Activated CD4-positive, alpha-beta T cell treated with anti-CD3 and anti-CD28 coated beads, Interleukin-2, amount 50 U/mL, for 24 hours (primary cell): ENCODE data around the gene ERO1B.
A peak's percentile ranks its signal among the peaks of the same experiment; 100 is the strongest.
"Not testable (repeated sequence)": the region's sequence is repeated elsewhere in the genome, so short reads cannot be mapped to it uniquely, and the experiment has no call there.

Source experiments
- DNase-seq, 2 donors: peaks; one replicate each; pipeline ENCODE4 v3.0.0-alpha.2; 2020; ENCODE audit warnings: low read depth in 1 of 2, low spot score in 1 of 2

Gene ERO1B, protein sequence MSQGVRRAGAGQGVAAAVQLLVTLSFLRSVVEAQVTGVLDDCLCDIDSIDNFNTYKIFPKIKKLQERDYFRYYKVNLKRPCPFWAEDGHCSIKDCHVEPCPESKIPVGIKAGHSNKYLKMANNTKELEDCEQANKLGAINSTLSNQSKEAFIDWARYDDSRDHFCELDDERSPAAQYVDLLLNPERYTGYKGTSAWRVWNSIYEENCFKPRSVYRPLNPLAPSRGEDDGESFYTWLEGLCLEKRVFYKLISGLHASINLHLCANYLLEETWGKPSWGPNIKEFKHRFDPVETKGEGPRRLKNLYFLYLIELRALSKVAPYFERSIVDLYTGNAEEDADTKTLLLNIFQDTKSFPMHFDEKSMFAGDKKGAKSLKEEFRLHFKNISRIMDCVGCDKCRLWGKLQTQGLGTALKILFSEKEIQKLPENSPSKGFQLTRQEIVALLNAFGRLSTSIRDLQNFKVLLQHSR

DNA sequence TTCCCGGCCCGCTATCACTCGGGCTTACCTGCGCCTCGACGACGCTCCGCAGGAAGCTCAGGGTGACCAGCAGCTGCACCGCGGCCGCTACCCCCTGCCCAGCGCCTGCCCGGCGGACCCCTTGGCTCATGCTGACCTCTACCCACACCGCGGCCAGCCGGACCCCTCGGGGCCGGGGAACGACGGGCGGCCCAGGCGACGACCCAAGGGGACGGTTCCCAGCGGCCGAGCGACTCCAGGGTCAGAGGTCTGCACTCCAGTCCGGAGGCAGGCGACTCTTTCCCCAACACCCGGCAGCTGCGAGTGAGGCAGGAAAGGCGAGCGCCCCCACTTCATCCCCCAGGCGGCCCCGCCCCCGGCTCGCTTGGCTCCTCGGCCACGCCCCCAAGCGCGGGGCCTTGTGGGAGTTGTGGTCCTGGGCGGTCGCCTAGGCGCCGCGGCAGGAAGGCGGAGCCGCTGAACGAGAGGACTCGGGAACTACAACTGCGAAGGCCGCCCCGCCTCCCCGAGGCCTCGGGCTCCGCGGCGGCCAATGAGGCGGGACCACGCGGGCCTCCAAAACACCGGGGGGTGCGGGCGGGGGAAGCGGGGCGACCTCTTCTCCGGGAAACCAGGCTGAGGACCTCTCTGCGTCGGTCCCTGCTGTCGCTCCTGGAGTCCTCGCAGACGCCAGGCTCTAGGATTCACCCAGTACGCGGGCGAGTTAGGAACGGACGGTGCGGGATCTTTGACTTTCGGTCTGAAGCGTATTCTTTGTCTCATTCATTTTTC is at the start of gene ERO1B:
TSS of gene ERO1B (minus strand) at position 305 of the 771 bp plus-strand sequence. CDS start at position 130, 175 bp downstream.
- peak; percentile 92 to 93 for DNase-seq

DNA sequence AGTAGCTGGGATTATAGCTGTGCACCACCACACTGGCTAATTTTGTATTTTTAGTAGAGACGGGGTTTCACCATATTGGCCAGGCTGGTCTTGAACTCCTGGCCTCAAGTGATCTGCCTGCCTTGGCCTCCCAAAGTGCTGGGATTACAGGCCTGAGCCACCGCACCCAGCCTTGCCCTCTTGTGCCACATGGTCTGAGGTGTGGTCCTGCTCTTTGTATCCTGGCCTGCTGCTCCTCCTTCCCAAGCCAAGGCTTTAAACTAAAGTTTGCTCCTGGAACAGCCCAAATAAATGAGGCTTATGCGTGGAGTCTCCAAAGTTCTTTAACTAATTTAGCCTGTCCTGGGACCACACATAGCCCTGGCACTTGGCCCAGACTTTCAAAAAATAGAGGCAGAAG is 49.7 kb upstream of the ERO1B start:
- not testable (repeated sequence) for DNase-seq

DNA sequence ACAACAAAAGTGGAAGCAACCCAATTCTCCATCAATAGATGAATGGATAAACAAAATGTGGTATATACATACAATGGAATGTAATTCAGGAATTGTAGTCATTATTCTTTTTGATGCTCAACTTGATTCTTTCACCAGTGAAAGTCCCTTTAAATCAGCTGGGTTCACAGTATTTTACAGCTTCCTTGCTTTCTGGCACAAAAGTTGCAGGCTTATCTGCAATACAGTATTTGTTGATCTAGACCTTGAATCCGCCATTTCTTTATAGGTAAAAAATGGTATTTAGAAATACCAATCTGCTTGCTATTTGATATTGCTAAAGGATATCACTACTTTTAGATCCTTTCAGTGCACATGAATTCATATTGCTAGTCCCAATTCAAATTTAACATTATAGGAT is 44.7 kb upstream of the ERO1B start:
- no peak for DNase-seq

DNA sequence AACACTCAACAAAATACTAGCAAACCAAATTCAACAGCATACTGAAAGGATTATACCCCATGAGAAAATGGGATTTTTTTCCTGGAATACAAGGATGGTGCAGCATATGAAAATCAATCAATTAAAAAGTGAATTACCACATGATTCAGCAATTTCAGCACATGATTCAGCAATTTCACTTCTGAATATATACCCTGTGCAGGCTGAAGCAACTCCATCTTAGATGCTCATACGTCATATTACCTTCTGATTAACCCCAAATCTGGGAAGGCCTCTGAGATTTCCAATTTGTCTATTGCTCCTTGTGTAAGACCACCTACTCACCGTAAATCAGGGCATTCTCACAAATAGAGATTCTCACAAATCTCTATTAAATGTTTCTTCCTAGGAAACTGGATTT is 43.8 kb upstream of the ERO1B start:
- no peak for DNase-seq

DNA sequence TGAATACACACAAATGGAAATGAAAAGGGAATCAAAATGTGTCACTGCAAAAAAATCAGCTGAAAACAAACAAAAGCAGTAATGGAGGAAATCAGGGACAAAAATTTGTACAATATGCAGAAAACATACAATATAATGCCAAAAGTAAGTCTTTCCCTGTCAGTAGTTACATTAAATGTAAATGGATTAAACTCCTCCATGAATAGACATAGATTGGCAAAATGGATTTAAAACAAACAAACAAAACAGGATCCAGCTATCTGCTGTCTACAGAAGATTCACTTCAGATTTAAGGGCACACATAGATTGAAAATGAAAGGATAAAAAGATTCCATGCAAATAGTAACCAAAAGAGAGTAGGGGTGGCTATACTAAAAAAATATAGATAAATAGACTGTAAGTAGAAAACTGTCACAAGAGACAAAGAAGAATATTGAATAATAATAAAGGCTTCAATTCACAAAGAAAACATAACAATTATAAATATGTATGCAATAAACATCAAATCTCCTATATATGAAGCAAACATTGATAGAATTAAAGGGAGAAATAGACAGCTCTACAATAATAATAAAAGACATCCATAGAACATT is 42.2 kb upstream of the ERO1B start:
- no peak for DNase-seq

DNA sequence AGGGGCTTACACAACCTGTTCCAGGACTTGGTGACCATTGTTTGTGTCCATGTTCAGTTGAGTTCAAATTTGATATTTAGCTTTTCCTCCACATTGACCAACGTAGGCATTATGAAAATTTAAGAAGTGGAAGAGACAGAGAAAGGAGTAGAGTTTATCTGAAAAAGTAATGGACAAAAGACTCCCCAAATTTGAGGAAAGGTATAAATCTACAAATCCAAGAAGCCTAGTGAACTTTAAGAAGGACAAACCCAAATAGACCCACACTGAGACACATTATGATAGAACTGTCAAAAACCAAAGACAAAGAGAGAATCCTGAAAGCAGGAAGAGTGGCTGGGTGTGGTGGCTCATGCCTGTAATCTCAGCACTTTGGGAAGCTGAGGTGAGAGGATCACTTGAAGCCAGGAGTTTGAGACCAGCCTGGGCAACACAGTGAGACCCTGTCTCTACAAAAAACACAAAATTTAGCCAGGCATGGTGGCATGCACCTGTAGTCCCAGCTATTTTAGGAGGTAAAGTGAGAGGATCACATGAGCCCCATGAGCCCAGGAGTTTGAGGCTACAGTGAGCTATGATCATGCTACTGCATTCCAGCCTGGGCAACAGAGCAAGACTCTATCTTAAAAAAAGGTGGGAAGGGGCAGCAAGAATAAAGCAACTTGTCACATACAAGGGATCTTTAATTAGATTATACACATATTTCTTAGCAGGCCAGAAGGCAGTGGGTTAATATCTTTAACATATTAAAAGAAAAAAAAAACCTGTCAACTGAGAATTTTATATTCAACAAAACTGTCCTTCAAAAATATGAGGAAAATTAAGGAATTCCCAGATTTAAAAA is 41.0 kb upstream of the ERO1B start:
- DNase-seq: no peak

DNA sequence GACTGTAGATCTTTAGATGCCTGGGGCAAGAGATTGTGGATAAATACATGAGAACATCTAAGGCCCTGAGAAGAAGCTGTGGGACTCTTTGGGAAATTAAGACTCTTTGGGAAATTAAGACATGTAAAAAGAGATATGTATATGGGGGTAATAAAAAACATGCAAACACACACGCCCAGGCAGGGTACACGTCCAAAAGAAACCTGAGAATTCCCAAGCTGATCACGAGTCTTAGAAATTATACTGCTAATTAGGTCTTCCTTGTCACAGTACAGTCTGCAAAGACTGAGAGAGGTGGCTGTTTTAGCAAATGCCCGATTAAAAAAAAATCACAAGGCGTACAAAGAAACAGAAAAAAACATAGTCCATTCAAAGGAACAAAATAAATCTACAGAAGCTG is 39.3 kb upstream of the ERO1B start:
- DNase-seq: no peak

DNA sequence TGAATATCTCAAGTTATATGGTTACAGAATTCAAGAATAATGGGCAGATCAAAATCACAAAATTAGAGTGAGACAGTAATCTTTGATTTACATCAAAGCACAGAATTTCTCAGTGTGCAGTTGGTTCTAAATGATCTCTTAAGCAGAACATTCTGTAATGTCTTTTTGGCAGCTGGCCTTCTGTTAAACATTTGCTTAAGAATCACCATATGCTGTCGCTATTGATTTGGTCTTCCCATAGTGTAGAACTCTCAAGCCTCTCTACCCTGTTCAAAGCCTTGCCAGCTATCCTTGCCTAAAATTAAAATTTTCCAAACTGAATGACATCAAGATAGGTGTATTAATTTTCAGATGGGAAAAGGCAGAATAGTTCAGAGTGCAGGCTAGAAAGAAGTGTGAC is 38.9 kb upstream of the ERO1B start:
- DNase-seq: no peak

DNA sequence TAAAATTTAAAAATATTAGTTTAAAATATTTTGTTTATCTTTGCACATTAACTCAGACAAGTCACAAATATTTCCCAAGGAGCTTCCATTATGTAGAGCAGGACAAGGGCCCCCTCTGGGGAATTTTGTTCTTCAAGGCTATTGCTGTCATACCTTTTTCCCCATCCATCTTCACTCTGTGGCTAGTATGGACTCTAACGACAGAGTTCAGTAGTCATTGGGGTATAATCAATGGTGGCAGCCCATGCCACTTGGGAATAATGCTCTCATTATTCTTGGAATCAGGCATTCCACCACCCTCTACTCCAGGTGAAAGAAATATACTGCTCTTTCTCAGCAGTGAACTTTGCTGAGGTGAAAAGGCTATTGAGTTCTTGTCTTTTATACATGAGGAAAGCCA is 38.5 kb upstream of the ERO1B start:
- DNase-seq: no peak

DNA sequence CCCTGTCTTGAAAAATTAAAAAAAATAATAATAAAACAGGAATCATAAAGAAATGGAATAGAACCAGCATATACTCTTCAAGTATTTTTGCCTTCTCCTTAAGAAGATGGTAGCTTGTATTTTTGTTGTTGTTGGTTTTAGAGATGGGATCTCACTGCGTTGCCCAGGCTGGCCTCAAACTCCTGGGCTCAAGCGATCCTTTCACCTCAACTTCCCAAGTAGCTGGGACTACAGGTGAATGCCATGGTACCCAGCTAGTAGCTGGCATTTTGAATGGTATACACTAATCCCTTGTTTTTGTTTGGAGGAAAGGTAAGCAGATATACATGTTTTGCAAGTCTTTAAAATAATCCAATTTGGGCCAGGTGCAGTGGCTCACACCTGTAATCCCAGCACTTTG is 34.7 kb upstream of the ERO1B start:
- no peak for DNase-seq

DNA sequence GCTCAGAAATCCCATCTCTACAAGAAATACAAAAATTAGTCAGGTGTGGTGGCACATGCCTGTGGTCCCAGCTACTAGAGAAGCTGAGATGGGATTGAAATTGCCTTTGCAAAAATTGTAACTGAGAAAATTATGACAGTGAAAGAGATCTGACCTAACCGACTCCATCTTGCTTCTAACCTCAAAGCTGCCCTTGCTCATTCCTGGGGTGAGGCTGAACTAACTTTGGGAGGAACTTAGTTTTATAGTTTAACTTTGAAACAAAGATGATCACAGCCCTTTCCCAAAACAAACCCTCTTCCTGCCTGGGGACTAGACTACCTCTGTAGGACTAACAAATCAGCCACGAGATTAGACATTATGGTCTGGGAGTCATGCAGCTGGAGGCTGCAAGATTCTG is 33.8 kb upstream of the ERO1B start:
- DNase-seq: no peak

DNA sequence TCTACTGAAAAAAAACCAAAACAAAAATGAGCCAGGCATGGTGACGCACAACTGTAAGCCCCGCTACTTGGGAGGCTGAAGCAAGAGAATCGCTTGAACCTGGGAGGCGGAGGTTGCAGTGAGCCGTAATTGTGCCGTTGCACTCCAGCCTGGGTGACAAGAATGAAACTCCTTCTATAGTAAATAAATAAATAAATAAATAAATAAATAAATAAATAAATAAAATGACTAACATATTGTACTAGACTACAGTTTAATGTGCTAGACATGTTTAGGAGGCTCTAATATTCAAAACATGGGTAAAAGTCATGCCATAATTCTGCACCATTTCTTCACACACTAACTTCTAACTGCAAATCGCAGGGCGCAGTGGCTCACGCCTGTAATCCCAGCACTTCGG is 33.3 kb upstream of the ERO1B start:
- no peak for DNase-seq

DNA sequence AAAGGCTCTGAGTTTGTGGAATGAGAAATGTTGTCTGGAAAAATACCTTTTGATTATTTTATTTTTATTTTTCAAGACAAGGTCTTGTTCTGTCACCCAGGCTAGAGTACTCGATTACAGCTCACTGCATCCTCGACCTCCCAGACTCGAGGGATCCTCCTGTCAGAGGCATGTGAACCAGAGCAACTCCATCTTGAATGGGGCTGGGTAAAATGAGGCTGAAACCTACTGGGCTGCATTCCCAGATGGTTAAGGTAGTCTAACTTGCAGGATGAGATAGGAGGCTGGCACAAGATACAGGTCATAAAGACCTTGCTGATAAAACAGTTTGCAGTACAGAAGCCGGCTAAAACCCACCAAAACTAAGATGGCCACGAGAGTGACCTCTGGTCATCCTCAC is 32.3 kb upstream of the ERO1B start:
- DNase-seq: not testable (repeated sequence)

DNA sequence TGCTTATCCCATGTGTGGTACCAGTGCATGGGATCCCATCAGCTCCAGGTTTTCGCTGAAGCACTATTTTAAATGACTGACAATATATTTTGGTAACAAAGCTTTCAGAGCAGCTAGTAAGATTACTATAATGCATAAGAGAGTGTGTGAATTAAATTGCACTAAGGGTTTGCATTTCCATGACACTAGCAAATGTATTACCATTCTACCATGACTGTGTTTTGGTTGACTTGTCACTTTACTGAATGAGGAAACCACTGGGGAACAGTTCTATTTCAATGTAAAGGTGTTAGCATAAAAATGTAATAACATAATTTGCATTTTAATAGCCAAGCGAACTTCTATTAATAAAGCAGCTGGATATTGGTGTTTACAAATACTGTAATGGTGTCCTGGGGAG is 31.7 kb upstream of the ERO1B start:
- no peak for DNase-seq

DNA sequence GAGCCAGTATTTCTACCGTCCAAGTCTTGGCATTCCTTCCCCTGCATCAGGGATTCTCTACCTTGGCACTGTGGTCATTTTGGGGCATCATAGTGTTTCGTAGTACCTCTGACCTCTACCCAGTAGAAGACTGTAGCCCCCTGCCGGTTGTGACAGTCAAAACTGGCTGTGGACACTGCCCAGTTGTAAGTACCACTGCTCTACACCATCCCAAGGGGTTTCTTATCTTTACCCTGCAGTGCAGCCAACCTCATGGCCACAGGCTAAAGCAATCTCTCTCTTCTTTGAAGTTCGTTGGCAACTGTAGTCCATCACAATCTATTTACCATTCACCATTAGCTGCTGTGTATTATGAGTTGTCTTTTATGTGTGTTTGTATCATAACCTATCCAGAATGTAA is 29.3 kb upstream of the ERO1B start:
- no peak for DNase-seq

DNA sequence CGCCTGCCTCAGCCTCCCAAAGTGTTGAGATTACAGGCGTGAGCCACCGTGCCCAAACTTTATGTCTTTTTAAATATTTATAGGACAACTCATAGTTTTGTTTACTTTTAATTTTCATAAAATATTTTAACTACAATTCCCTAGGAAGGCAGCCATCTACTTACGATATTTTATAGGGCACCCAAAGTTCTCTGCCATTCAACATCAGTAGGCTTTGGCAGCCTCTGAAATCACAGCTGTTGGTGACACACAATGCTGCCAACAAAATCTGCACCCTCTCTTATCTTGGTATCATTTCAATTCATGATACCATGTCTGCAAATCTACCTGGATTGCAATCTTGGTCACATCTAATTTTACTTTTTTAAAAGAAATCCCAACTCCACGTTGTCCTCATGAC is 27.1 kb upstream of the ERO1B start:
- no peak for DNase-seq

DNA sequence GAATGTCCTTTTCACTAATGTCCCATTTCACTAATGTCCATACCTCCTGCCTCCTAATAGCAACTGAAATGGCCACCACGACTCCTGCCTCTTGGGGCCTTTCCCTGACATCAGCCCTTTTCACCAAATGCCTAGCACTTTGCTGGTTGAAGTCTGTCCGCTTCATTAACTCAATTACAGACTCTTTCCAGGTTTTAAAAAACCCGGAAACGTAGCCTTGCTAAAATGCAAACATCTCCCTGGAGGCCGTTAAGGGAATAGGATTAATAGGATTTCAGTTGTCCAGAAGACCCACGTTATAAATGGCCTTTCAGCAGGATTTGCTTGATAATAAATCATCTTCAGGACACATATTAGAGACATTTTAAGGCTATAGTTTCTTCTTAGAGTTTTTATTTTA is 25.7 kb upstream of the ERO1B start:
- no peak for DNase-seq

DNA sequence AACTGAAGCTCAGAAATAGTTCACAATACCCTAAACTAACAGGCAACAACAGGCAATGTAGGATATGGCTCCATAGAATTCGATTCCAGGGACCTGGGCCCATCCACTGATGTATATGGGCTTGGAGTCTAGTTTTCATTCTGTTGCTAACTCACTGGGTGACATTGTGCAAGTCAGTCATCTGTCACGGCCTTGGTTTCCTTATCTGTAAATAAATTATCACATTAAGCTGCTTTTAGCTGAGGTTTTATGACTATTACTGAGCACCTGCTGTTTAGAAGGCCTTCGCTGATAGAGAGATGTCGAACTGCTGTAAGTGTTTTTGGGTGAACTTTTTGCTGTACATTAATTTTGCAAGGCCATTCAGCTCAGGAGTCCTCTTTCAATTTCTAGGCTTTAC is 22.9 kb upstream of the ERO1B start:
- no peak for DNase-seq

DNA sequence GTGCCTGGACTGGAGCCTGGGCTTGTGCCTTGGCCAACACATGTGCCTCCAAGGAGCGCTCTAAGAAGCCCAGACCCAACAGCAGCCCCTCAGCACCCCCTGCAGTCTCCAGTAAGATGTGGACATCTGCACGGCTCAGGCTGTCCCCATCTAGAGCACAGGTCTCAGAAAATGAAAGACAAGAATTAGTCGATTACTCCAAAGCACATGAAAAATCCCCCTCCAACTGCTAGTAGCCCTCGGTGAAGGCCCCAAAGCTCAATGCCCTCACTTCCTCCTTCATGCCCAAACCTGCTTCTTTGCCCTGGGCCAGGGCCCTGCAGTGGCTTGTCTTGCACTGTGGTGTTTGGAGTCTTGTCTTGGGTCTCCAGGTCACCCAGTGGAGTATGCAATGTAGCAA is 21.9 kb upstream of the ERO1B start:
- no peak for DNase-seq

DNA sequence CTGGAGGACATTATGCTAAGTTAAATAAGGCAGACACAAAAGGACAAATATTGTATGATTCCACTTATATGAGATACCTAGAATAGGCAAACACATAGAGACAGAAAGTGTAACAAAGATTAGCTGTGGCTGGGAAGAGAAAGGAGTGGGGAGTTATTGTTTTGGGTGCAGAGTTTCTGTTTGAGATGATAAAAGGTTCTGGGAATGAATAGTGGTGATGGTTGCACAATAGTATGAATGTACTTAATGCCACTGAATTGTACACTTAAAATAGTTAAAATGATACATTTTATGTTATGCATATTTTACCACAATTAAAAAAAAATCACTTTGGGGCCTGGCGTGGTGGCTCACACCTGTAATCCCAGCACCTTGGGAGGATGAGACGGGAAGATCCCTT is 21.2 kb upstream of the ERO1B start:
- DNase-seq: no peak

DNA sequence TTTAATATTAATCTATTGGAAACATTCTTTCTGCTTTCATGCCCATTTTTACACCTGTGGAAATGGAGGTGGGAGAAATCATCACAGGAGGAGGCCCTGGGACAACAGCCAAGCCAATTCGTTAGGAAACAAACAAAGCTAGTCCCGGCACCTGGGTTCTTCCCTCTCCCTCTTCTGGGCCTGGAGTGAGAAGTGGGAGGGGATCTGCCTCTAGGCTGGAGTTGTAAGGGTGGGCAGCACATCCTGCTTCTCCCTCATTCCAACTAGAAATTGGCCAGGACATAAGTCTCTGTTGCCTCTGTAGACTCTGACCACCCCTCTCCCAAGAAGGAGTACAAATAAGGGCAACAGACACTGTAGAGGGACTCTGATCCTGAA is 20.2 kb upstream of the ERO1B start:
- DNase-seq: no peak
